Caco-2 (cell line): ENCODE results near the gene MAD2L1. TPM values are rescaled to one million over a fixed set of nuclear protein-coding genes. Genes with fewer than 3 reads are reported as not detected.
"Not testable (repeated sequence)": the region's sequence is repeated elsewhere in the genome, so short reads cannot be mapped to it uniquely, and the experiment has no call there.

Experiments
- BruUV-seq: library from RNA; stranded (reverse); fragments of 400-500 nt; replicated peaks from 2 replicates; lab custom pipeline; 2021; lab: Mats Ljungman, UMichigan
- CTCF ChIA-PET: fragments of 300-600 bp; sonication (Branson Sonifier 250); formaldehyde crosslinking; loops from one replicate; lab custom pipeline; 2022; ENCODE audit warnings: antibody characterized with exemption; lab: Charles Lee
- POLR2A ChIA-PET: fragments of 300-600 bp; sonication (Branson Sonifier 250); formaldehyde crosslinking; loops from one replicate; lab custom pipeline; 2022; ENCODE audit warnings: antibody characterized with exemption; lab: Charles Lee
- DNase-seq, 2 experiments: peaks; one replicate each; pipeline versions ENCODE4 v3.0.0 to v3.0.0-alpha.2; 2020 to 2022
- H3K27me3 ChIP-seq: replicated peaks from 2 replicates; pipeline ENCODE4 v1.6.0; 2011; ENCODE audit warnings: low read length; ENCODE audit not compliant: control insufficient read depth, insufficient read depth
- H3K36me3 ChIP-seq: 2 replicates; pipeline ENCODE4 v1.5.1; 2011; ENCODE audit warnings: low read length; ENCODE audit not compliant: control insufficient read depth, insufficient read depth
- H3K4me1 ChIP-seq: fragments of 250-450 bp; sonication (Bioruptor Pico); 2 replicates; pipeline ENCODE4 v1.5.1; 2020; ENCODE audit warnings: mild to moderate bottlenecking
- H3K4me3 ChIP-seq: 2 replicates; pipeline ENCODE4 v1.5.1; 2011; ENCODE audit warnings: low read depth, mild to moderate bottlenecking, control low read depth, low read length
- H3K9me3 ChIP-seq: fragments of 250-450 bp; sonication (Bioruptor Pico); 2 replicates; pipeline ENCODE4 v1.5.1; 2020; ENCODE audit warnings: mild to moderate bottlenecking, moderate library complexity
- H3K27ac Mint-ChIP-seq: one replicate; pipeline ENCODE4 v1.8.0; 2022; ENCODE audit warnings: mixed read lengths; ENCODE audit not compliant: unreplicated experiment
- H3K27me3 Mint-ChIP-seq: one replicate; pipeline ENCODE4 v1.8.0; 2022; ENCODE audit warnings: mixed read lengths; ENCODE audit not compliant: insufficient read depth, unreplicated experiment
- H3K36me3 Mint-ChIP-seq: one replicate; pipeline ENCODE4 v1.8.0; 2022; ENCODE audit warnings: mild to moderate bottlenecking, mixed read lengths; ENCODE audit not compliant: insufficient read depth, unreplicated experiment
- H3K4me1 Mint-ChIP-seq: one replicate; pipeline ENCODE4 v1.8.0; 2022; ENCODE audit warnings: low read depth, mixed read lengths; ENCODE audit not compliant: unreplicated experiment
- H3K4me3 Mint-ChIP-seq: one replicate; pipeline ENCODE4 v1.8.0; 2022; ENCODE audit warnings: mild to moderate bottlenecking, moderate library complexity, mixed read lengths; ENCODE audit not compliant: unreplicated experiment
- H3K9me3 Mint-ChIP-seq: one replicate; pipeline ENCODE4 v1.8.0; 2022; ENCODE audit warnings: mixed read lengths; ENCODE audit not compliant: unreplicated experiment
- CTCF ChIP-seq, 2 experiments: fragments of 200-600 bp in 1 of 2; IDR thresholded peaks; 1 replicate in 1 of 2; 2 replicates in 1 of 2; pipeline versions ENCODE4 v1.5.1 to v1.8.0; 2011 to 2022; ENCODE audit warnings: antibody characterized with exemption in 1 of 2, control low read depth in 1 of 2, inconsistent platforms in 1 of 2, low read depth in 1 of 2, low read length in 1 of 2, mild to moderate bottlenecking in 1 of 2, moderate library complexity in 1 of 2; ENCODE audit not compliant: insufficient read depth in 1 of 2, severe bottlenecking in 1 of 2, unreplicated experiment in 1 of 2
- intact Hi-C: fragments of 100-400 bp; cut with micrococcal nuclease; formaldehyde crosslinking; loops from one replicate; pipeline ENCODE4 v1.10.0; 2022; ENCODE audit not compliant: unreplicated experiment
- total RNA-seq: library from RNA; stranded (reverse); gene quantifications from 2 replicates; pipeline ENCODE4 v1.2.3, GENCODE V29; 2022

MAD2L1 gene
- total RNA-seq, 1 experiment from 2014 or later = 59.0 TPM

DNA sequence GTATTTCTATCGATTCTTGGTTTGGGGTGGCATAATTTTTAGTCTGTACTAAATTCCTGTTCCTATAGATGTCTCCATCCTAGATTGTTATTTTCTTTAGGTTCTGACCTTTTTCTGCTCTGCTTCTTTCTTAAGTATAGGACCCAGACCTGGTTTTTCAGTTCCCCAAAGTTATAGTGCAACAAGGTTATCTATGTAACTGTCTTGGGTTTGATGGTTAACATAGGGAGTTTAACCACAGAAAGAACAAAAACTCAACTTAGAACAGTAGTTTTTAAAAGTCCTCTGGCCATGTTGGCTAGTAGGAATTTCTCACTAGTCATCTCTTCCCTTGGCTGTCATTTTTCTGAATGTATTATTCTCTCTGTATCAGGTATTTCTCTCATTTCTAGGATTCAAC, 38.8 kb upstream of the MAD2L1 start:
- Mint-ChIP-seq H3K4me3 (no peak overlapping the region), H3K36me3 (no peaks in the 10 kb centered on the region), H3K27ac (no peak overlapping the region), H3K9me3 (no peaks in the 10 kb centered on the region), H3K4me1 (no peaks in the 10 kb centered on the region), H3K27me3 (peaks cover 3% of the 10 kb centered on the region)
- H3K27me3 ChIP-seq = no peaks in the 10 kb centered on the region
- TF ChIP-seq CTCF (IDR thresholded peaks at IDR 0.05; ENCODE audit: insufficient read depth in 1 of 2, low read depth in 1 of 2, low read length in 1 of 2, severe bottlenecking in 1 of 2, unreplicated experiment in 1 of 2) = no peak
- DNase-seq = no peak
- no peaks in the 10 kb centered on the region for H3K9me3 ChIP-seq
- H3K36me3 ChIP-seq = no peaks in the 10 kb centered on the region
- ChIA-PET POLR2A (no interaction called here), CTCF (no interaction called here)
- intact Hi-C loops = no loop called here
- no peak overlapping the region for H3K4me3 ChIP-seq
- H3K4me1 ChIP-seq = no peaks in the 10 kb centered on the region
- BruUV-seq = no TSS peak

DNA sequence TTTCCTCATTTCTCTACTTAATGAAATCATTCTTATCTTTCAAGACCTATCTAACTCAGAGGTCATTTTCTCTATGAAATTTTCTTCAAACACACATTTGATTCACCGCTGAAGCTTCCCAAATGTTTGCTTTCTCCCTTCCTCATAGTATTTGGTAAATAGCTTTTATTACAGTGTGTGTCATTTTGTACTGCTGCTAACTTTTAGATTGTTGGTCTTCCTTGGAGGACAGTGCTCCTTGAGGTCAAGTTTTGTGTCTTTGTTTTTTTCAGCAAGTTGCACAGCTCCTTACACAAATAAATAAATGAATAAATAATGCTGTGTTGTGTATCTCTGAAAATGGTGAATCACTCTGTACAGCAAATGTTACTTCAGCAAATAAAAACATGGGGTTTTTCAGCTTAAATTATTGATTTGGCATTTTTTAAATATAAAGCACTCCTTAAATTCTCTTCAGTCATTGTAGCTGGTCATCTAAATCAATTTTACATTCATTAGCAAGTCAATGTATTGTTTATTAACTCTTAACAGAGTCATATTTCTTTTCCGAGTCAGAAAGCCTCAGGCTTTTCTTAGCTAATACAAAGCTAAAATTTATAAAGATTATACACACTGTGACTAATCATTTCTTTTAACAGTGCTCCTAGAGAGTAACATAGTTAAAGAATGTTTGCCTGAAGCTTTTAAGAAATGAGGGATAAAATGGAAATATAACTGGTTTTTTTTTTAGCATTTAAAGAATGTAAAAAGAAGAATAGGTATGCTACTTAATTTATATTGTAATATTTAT, 30.1 kb upstream of the MAD2L1 start:
- POLR2A ChIA-PET = no interaction called here
- Mint-ChIP-seq H3K27me3 (peaks cover 6% of the 10 kb centered on the region), H3K27ac (no peak overlapping the region), H3K36me3 (no peaks in the 10 kb centered on the region), H3K9me3 (no peaks in the 10 kb centered on the region), H3K4me3 (no peak overlapping the region), H3K4me1 (no peaks in the 10 kb centered on the region)
- H3K27me3 ChIP-seq = no peaks in the 10 kb centered on the region; the same call in 1 of the 2 replicates
- intact Hi-C loops = no loop called here
- no peak overlapping the region for H3K4me3 ChIP-seq
- no peaks in the 10 kb centered on the region for H3K4me1 ChIP-seq
- CTCF ChIA-PET = interaction anchor here (0.6 kb wide), 1 partner anchor 604 kb away, joined by 4 read pairs; no protein-coding TSS in a partner anchor
- H3K9me3 ChIP-seq = no peaks in the 10 kb centered on the region
- BruUV-seq = no TSS peak
- no peak for TF ChIP-seq CTCF (IDR thresholded peaks at IDR 0.05; ENCODE audit: insufficient read depth in 1 of 2, low read depth in 1 of 2, low read length in 1 of 2, severe bottlenecking in 1 of 2, unreplicated experiment in 1 of 2)
- DNase-seq = no peak
- no peaks in the 10 kb centered on the region for H3K36me3 ChIP-seq

DNA sequence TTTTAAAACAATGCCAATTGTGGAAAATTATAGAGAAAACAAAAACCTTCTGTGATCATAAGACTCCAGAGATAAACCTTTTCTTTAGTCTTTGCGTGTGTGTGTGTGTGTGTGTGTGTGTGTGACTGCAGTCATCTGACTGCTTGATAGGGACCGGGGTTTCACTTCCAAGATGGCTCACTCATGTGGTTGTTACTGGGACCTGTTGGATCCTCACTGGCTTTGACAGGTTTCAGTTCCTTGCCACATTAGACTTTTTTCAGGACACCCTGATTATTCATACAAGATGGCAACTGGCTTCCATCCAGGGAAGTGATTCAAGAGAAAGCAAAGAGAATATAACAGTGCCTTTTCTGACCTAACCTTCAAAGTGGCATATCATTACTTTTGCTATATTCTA, 21.9 kb upstream of the MAD2L1 start:
- H3K36me3 ChIP-seq = no peaks in the 10 kb centered on the region
- no peak overlapping the region for H3K4me3 ChIP-seq
- H3K4me1 ChIP-seq = no peaks in the 10 kb centered on the region
- H3K9me3 ChIP-seq = no peaks in the 10 kb centered on the region
- no peak for TF ChIP-seq CTCF (IDR thresholded peaks at IDR 0.05; ENCODE audit: insufficient read depth in 1 of 2, low read depth in 1 of 2, low read length in 1 of 2, severe bottlenecking in 1 of 2, unreplicated experiment in 1 of 2)
- ChIA-PET CTCF (no interaction called here), POLR2A (no interaction called here)
- DNase-seq = no peak
- Mint-ChIP-seq H3K9me3 (peaks cover 11% of the 10 kb centered on the region), H3K4me3 (no peak overlapping the region), H3K27ac (no peak overlapping the region), H3K4me1 (no peaks in the 10 kb centered on the region), H3K36me3 (no peaks in the 10 kb centered on the region), H3K27me3 (peaks cover 8% of the 10 kb centered on the region)
- intact Hi-C loops = no loop called here
- BruUV-seq = no TSS peak
- no peaks in the 10 kb centered on the region for H3K27me3 ChIP-seq

GRCh38 chr4:120088066-120088465, 21.4 kb upstream of the MAD2L1 start:
- H3K27me3 Mint-ChIP-seq = not testable (repeated sequence)

More at GRCh38 chr4:120088066-120088465, 21.4 kb upstream of the MAD2L1 start:
- BruUV-seq, H3K27ac Mint-ChIP-seq, H3K36me3 Mint-ChIP-seq, H3K9me3 ChIP-seq, DNase-seq, H3K4me3 Mint-ChIP-seq, H3K4me1 ChIP-seq, H3K27me3 ChIP-seq, POLR2A ChIA-PET, H3K4me3 ChIP-seq, intact Hi-C loops, H3K4me1 Mint-ChIP-seq, CTCF ChIA-PET, H3K36me3 ChIP-seq: not testable (repeated sequence)
- peaks cover 11% of the 10 kb centered on the region for H3K9me3 Mint-ChIP-seq
